Activated CD8-positive, alpha-beta memory T cell treated with anti-CD3 and anti-CD28 coated beads, Interleukin-2, amount 50 U/mL, for 48 hours (primary cell): ENCODE data around the gene TRIM27.
"Not testable (repeated sequence)": the region's sequence is repeated elsewhere in the genome, so short reads cannot be mapped to it uniquely, and the experiment has no call there.

Experiments
- DNase-seq: peaks from one replicate; pipeline ENCODE4 v3.0.0-alpha.2; 2020

Gene TRIM27

DNA sequence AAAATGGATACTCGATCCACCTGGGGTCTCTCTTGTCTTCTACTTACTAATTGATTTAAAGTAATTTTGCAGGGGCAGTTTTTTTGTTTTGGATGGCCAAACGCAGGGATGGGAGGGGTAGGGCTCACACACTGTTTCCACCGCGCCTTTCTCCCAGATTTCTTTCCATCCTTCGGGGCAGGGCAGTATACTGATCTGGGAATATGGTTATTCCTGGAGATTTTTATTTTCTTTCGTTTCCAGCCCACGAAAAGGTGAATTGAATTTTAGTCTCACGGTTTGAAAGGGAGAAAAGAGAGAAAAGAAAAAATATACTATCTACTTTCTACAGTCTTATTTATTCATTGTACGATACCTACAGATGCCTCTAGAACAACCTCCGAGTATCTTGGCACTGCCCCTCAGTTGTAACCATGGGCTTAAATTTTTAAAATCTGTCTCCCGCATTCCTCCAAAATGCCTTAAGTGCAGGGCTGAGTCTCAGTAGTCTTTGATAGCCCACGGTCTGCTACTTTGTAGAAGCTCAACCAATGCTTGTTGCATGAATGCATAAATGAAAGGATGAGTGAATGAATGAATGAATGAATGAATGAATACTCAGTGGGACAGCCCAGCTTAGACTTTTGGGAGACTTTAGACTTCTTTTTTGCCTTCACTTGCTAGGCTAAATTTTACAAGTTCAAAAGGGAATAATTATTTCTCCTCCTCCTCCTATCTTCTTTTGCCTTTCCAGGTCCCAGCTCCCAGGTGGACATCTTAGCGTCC lies 18.1 kb upstream of the TRIM27 start:
- peak; percentile 86 for DNase-seq

GRCh38 chr6:28940858-28941683 lies 17.3 kb upstream of the TRIM27 start:
- DNase-seq = peak; percentile 92

- peak; percentile 81 for DNase-seq
Measured at GRCh38 chr6:28940294-28940857, 16.6 kb upstream of the TRIM27 start.

DNA sequence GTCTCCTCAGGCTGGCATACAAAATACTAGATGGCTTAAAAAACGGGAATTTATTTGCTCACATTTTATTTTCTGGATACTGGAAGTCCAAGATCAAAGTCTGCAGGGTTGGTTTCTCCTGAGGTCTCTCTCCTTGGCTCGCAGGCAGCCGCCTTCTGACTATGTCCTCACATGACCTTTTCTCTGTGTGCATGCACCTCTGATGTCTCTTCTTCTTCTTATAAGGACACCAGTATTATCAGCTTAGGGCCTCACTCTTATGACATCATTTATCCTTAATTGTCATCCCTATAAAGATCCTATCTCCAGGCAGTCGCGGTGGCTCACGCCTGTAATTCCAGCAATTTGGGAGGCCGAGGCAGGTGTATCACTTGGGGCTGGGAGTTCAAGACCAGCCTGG lies 9.3 kb upstream of the TRIM27 start:
- DNase-seq = no peak

- no peak for DNase-seq
Measured at GRCh38 chr6:28929887-28930620, 6.3 kb upstream of the TRIM27 start.

GRCh38 chr6:28929339-28929738 lies 5.6 kb upstream of the TRIM27 start:
- DNase-seq = not testable (repeated sequence)

- no peak for DNase-seq
Measured at GRCh38 chr6:28927846-28928245, 4.1 kb upstream of the TRIM27 start.

GRCh38 chr6:28922821-28923317 lies 916 bp downstream of the TRIM27 start:
- DNase-seq = peak; percentile 71

- no peak for DNase-seq
Measured at GRCh38 chr6:28922004-28922820, 1.6 kb downstream of the TRIM27 start.

DNA sequence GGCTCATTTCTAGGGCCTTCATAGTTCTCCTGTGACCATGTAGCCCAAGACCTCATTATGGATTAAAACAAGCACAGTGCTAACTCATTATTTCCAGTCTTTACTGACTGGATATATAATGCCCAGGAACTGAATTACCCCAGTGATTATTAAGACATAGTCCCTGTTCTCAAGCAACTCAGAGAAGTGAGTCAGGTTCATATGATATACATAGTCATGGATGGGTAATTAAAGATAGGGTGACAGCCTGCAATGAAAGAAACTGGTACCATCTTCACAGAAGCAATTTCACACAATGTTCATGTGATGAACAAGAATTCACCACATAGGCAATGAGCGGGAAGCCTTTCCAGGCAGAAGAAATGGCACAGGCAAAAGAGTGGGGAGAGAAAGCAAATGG lies 3.5 kb downstream of the TRIM27 start:
- no peak for DNase-seq

DNA sequence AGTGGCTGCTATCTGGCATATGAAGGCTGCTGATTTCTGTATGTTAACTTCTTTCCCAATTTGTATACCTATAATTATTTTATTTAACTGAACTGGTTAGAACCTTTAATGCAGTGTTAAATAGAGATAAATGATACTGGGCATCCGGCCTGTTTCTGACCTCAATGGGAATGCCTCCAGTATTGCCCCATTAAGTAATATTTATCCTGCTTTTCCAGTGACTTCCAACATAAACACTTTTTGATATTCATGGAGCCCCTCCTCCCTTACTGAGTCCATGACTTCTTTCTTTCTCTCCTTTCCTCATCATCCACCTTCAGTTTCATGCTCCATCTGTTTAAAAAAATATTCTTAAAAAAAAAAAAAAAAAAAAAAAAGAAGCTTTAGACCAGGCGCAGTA lies 8.8 kb downstream of the TRIM27 start:
- DNase-seq = no peak

GRCh38 chr6:28910901-28911690 lies 12.7 kb downstream of the TRIM27 start:
- DNase-seq = no peak

DNA sequence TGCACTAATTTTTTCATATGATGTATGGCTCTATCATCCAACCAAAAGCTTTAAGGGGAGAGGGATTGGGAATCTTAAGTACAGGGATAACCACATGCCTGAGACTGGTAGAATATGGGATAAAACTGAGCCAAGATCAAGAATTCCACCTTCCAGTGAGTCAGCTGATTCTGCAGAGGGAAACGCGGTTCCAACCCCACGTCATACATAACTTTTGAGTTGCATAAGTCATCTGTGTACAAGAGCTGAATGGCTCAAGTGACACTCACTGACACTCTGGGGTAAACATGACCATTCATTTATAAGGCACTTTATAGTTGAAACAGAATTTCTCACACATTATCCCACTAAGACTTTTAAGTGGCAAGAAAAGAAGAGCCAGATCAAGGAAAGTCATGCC lies 16.4 kb downstream of the TRIM27 start:
- DNase-seq = no peak

- DNase-seq = no peak
Measured at GRCh38 chr6:28906669-28907068, 17.1 kb downstream of the TRIM27 start.

DNA sequence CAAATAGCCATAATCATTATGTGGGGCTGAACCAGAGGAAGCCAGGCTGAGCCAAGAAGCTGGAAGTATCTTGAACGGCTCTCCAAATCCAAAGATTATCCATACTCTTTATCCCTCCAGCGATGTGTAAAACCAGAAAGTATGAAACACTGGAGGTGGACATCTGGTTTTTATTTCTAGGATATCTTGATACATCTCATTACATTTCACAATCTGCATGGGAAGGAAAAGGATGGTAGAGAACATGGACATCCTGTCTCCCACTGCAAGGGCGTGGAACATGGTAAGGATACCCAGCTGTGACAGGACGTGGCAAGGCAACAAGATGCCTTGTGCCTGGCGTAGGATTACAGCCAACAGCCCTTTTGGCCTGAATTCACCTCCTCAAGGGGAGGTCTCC lies 20.1 kb downstream of the TRIM27 start:
- no peak for DNase-seq

GRCh38 chr6:28901831-28902230 lies 22.0 kb downstream of the TRIM27 start:
- no peak for DNase-seq

DNA sequence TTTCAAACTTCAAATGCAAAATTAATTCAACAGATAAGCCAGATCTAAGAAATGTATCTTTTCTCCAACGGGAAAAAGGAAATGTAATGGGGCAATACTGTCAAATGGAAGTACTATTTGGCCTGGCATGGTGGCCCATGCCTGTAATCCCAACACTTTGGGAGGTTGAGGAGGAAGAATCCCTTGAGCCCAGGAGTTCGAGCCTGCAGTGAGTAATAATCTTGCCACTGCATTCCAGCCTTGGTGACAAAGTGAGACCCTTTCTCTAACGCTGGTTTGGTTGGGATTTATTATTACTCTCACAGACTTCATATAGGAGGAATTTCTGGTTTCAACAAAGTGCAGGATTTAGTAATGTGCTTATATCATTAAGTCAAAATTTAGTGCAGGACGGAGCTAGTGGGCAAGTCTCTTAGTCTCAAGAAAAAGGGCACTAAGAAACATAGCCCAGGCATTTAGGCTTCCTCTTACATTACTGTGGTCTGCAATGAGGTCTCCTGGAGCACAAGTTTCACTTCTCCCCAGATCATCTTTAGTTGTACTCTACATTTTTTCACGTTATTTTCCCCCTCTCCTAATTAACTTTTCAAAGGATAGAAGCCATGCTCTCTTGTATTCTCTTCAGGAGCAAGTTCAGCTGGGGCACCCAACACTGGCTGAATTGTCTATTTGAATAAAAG lies 23.1 kb downstream of the TRIM27 start:
- no peak for DNase-seq

DNA sequence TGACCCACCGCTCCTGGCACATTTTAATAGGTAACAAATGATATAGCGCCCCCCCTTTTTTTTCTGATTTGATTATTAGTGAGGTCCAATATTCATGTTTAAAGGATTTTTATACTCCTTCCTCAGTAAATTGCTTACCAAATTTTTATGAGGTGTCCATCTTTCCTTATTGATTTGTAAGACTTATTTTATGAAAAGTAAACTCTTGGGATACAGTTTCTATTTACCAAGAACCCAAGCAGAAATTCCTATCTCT lies 25.1 kb downstream of the TRIM27 start:
- no peak for DNase-seq

DNA sequence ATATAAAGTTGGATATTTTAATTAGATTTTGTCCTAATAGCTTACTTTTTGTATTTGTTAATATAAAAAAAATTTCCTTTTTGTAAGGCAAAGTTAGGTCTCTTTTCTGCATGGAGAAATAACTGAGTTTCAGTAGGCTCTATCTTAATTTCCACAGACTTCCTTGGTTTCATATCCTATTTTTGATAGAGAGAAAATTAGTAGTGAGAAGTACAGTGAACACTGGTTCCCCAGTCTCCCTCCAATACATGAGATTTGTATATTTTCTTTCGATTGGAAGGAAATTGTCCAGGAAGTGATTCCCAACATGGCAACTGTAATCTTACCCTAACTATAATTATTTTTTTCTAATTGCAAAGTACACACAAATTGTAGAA lies 26.4 kb downstream of the TRIM27 start:
- no peak for DNase-seq

GRCh38 chr6:28896505-28897368 lies 27.0 kb downstream of the TRIM27 start:
- peak; percentile 76 for DNase-seq
